Cardiac muscle cell (in vitro differentiated cells and primary cell): ENCODE measurements around the gene ISCA2. TPM values are rescaled to one million over a fixed set of nuclear protein-coding genes. Genes with fewer than 3 reads are reported as not detected.

Experiments used
- DNase-seq, 2 donors: peaks; one replicate each; pipeline versions ENCODE4 v3.0.0 to v3.0.0-alpha.2; 2010 to 2017; ENCODE audit warnings: low read depth in 1 of 2, low spot score in 1 of 2
- H3K27ac ChIP-seq: fragments of 200-600 bp; sonication (generic); 2 replicates; pipeline ENCODE4 v1.5.1; 2016
- H3K27me3 ChIP-seq: fragments of 200-600 bp; sonication (generic); 2 replicates; pipeline ENCODE4 v1.6.0; 2016; ENCODE audit warnings: control low read depth
- H3K36me3 ChIP-seq: fragments of 200-600 bp; sonication (generic); 2 replicates; pipeline ENCODE4 v1.5.1; 2016; ENCODE audit warnings: control low read depth
- H3K4me1 ChIP-seq: fragments of 200-600 bp; sonication (generic); 2 replicates; pipeline ENCODE4 v1.8.1; 2017; ENCODE audit warnings: low read depth, mild to moderate bottlenecking, mixed run types
- H3K4me3 ChIP-seq: fragments of 200-600 bp; sonication (generic); 2 replicates; pipeline ENCODE4 v1.5.1; 2016; ENCODE audit warnings: mild to moderate bottlenecking
- H3K9me3 ChIP-seq: fragments of 200-600 bp; sonication (generic); 2 replicates; pipeline ENCODE4 v1.5.1; 2017; ENCODE audit warnings: low read depth, mild to moderate bottlenecking, control low read depth
- polyA plus RNA-seq: library from polyadenylated mRNA; unstranded; fragments of >200 nt; fragmentation: Nextera tagmentation; extraction: Ambion mirVana; gene quantifications from 2 replicates; pipeline ENCODE4 v1.2.1, GENCODE V29; 2016
- total RNA-seq: library from RNA; depleted of rRNA; stranded (reverse); fragments of >200 nt; gene quantifications from 2 replicates; pipeline ENCODE4 v1.2.3, GENCODE V29; 2016
- TF ChIP-seq, protein P1 (sequence below): IDR thresholded peaks from 2 replicates; pipeline ENCODE4 v1.5.1; 2012; ENCODE audit warnings: low read depth, mild to moderate bottlenecking, low read length

The ISCA2 gene
- total and polyA plus RNA-seq, 2 experiments from 2014 or later: 26.5 to 141 TPM

DNA sequence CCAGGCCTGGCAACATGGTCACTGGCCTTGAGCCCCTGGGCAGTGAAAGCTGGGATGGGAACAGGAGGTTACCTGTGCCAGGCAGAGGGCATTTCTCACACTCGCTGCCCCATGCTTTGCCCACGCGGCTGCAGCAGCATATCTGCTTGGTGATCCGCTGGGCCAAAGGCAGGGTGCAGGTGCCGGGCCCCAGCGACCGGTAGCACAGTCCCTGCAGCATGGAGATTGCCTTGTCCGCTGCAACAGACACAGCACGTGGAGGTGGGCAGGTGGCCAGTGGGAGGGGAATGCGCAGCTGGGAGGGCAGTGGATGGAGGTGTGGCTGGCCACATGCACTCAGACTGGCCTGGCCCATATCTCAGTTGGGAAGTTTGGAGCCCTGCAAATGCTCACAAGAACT, 35.3 kb downstream of the ISCA2 start:
- Histone ChIP-seq H3K36me3 (no peaks in the 10 kb centered on the region), H3K4me3 (no peak overlapping the region), H3K4me1 (peaks cover 4% of the 10 kb centered on the region), H3K27me3 (no peaks in the 10 kb centered on the region), H3K9me3 (no peaks in the 10 kb centered on the region), H3K27ac (no peak overlapping the region)
- DNase-seq: no peak
- TF ChIP-seq, protein P1, sequence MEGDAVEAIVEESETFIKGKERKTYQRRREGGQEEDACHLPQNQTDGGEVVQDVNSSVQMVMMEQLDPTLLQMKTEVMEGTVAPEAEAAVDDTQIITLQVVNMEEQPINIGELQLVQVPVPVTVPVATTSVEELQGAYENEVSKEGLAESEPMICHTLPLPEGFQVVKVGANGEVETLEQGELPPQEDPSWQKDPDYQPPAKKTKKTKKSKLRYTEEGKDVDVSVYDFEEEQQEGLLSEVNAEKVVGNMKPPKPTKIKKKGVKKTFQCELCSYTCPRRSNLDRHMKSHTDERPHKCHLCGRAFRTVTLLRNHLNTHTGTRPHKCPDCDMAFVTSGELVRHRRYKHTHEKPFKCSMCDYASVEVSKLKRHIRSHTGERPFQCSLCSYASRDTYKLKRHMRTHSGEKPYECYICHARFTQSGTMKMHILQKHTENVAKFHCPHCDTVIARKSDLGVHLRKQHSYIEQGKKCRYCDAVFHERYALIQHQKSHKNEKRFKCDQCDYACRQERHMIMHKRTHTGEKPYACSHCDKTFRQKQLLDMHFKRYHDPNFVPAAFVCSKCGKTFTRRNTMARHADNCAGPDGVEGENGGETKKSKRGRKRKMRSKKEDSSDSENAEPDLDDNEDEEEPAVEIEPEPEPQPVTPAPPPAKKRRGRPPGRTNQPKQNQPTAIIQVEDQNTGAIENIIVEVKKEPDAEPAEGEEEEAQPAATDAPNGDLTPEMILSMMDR: no peak

DNA sequence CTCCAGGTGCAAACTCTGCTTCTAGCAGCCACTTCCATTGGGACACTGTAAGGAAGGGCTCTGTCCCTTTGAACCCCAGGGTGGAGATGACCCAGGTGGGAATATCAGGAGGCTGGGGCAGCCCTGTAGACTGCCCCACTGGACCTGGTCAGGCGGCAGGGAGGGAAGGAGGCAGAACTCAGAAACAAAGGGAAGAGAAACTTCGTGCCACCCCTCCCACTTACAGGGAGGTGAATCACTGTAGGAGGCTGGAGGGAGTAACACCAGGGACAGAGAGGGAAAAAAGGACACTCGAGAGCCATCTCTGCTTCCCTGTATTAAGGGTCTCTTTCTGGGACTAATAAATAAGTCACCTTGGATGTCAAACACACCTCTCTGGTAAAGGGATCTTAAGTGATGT, 37.4 kb downstream of the ISCA2 start:
- Histone ChIP-seq H3K27me3 (no peaks in the 10 kb centered on the region), H3K4me3 (no peak overlapping the region), H3K36me3 (no peaks in the 10 kb centered on the region), H3K9me3 (no peaks in the 10 kb centered on the region), H3K4me1 (peaks cover 4% of the 10 kb centered on the region), H3K27ac (no peak overlapping the region)
- no peak for DNase-seq
- TF ChIP-seq, protein P1: no peak

GRCh38 chr14:74531467-74531866, 37.9 kb downstream of the ISCA2 start:
- TF ChIP-seq, protein P1: peak; percentile 38
- Histone ChIP-seq H3K4me3 (no peak overlapping the region), H3K27me3 (no peaks in the 10 kb centered on the region), H3K4me1 (peaks cover 4% of the 10 kb centered on the region), H3K27ac (no peak overlapping the region), H3K9me3 (no peaks in the 10 kb centered on the region), H3K36me3 (no peaks in the 10 kb centered on the region)
- DNase-seq: peak; percentile 36 to 74

- no peaks in the 10 kb centered on the region for H3K36me3 ChIP-seq
- no peak overlapping the region for H3K4me3 ChIP-seq
- H3K4me1 ChIP-seq: peaks cover 4% of the 10 kb centered on the region
- TF ChIP-seq, protein P1: no peak
- no peaks in the 10 kb centered on the region for H3K9me3 ChIP-seq
- H3K27me3 ChIP-seq: no peaks in the 10 kb centered on the region
- no peak overlapping the region for H3K27ac ChIP-seq
- no peak for DNase-seq
Measured at GRCh38 chr14:74532246-74532645, 38.7 kb downstream of the ISCA2 start.

GRCh38 chr14:74533576-74533975, 40.0 kb downstream of the ISCA2 start:
- H3K9me3 ChIP-seq: no peaks in the 10 kb centered on the region
- no peaks in the 10 kb centered on the region for H3K36me3 ChIP-seq
- no peak for DNase-seq
- peaks cover 4% of the 10 kb centered on the region for H3K4me1 ChIP-seq
- H3K4me3 ChIP-seq: no peak overlapping the region
- H3K27ac ChIP-seq: no peak overlapping the region
- TF ChIP-seq, protein P1: no peak
- no peaks in the 10 kb centered on the region for H3K27me3 ChIP-seq
